Activated gamma-delta T cell treated with anti-CD3 and anti-CD28 coated beads, Interleukin-2, amount 50 U/mL, for 16 hours (primary cell): ENCODE measurements around the gene C1orf116.

Source experiments
- DNase-seq: peaks from one replicate; pipeline ENCODE4 v3.0.0-alpha.2; 2020; ENCODE audit warnings: low read depth

C1orf116 gene

GRCh38 chr1:207034998-207035397 lies 2.4 kb upstream of the C1orf116 start:
- DNase-seq = no peak

- DNase-seq = no peak
Measured at GRCh38 chr1:207034208-207034607, 1.7 kb upstream of the C1orf116 start.

- no peak for DNase-seq
Measured at GRCh38 chr1:207033302-207033701, 746 bp upstream of the C1orf116 start.

- no peak for DNase-seq
Measured at GRCh38 chr1:207031632-207032264, 808 bp downstream of the C1orf116 start.

- DNase-seq = no peak
Measured at GRCh38 chr1:207031016-207031415, 1.5 kb downstream of the C1orf116 start.

GRCh38 chr1:207030522-207031009 lies 2.0 kb downstream of the C1orf116 start:
- DNase-seq = no peak

- no peak for DNase-seq
Measured at GRCh38 chr1:207029701-207030521, 2.6 kb downstream of the C1orf116 start.

- no peak for DNase-seq
Measured at GRCh38 chr1:207028884-207029650, 3.5 kb downstream of the C1orf116 start.

- no peak for DNase-seq
Measured at GRCh38 chr1:207027921-207028320, 4.6 kb downstream of the C1orf116 start.

GRCh38 chr1:207027206-207027777 lies 5.3 kb downstream of the C1orf116 start:
- no peak for DNase-seq

- DNase-seq = no peak
Measured at GRCh38 chr1:207026104-207026534, 6.4 kb downstream of the C1orf116 start.

- DNase-seq = no peak
Measured at GRCh38 chr1:207025146-207025880, 7.2 kb downstream of the C1orf116 start.

- DNase-seq = no peak
Measured at GRCh38 chr1:207024202-207025145, 8.1 kb downstream of the C1orf116 start.

GRCh38 chr1:207022996-207023679 lies 9.4 kb downstream of the C1orf116 start:
- DNase-seq = no peak

GRCh38 chr1:207021876-207022596 lies 10.5 kb downstream of the C1orf116 start:
- DNase-seq = no peak

GRCh38 chr1:207021139-207021861 lies 11.3 kb downstream of the C1orf116 start:
- DNase-seq = no peak

GRCh38 chr1:207020709-207021107 lies 11.8 kb downstream of the C1orf116 start:
- no peak for DNase-seq

GRCh38 chr1:207020065-207020708 lies 12.4 kb downstream of the C1orf116 start:
- DNase-seq = no peak
